ENCODE data around the gene NSF.
"Not testable (repeated sequence)": the region's sequence is repeated elsewhere in the genome, so short reads cannot be mapped to it uniquely, and the experiment has no call there.

The NSF gene

GRCh38 chr17:46758614-46759013 is 168.1 kb downstream of the NSF start:
- Histone ChIP-seq H3K9me3 (ENCODE audit: control insufficient read depth, insufficient read depth, low read length) (no peaks in the 10 kb centered on the region), H3K4me3 (ENCODE audit: low read depth, low read length) (no peak overlapping the region), H3K27me3 (ENCODE audit: control insufficient read depth, insufficient read depth, low read length) (no peaks in the 10 kb centered on the region), H3K9ac (ENCODE audit: low read depth, low read length) (no peak overlapping the region), H3K36me3 (ENCODE audit: control insufficient read depth, insufficient read depth, low read length) (peaks cover 20% of the 10 kb centered on the region), H3K4me1 (ENCODE audit: control insufficient read depth, insufficient read depth, low read length) (no peaks in the 10 kb centered on the region), H3K27ac (ENCODE audit: low read depth, low read length) (no peak overlapping the region)

GRCh38 chr17:46759141-46759540 is 168.7 kb downstream of the NSF start:
- H3K36me3 ChIP-seq (ENCODE audit: control insufficient read depth, insufficient read depth, low read length): peaks cover 20% of the 10 kb centered on the region
- no peak overlapping the region for H3K27ac ChIP-seq (ENCODE audit: low read depth, low read length)
- H3K9me3 ChIP-seq (ENCODE audit: control insufficient read depth, insufficient read depth, low read length): no peaks in the 10 kb centered on the region
- no peak overlapping the region for H3K9ac ChIP-seq (ENCODE audit: low read depth, low read length)
- H3K4me1 ChIP-seq (ENCODE audit: control insufficient read depth, insufficient read depth, low read length): no peaks in the 10 kb centered on the region
- H3K27me3 ChIP-seq (ENCODE audit: control insufficient read depth, insufficient read depth, low read length): no peaks in the 10 kb centered on the region
- H3K4me3 ChIP-seq (ENCODE audit: low read depth, low read length): no peak overlapping the region

GRCh38 chr17:46763416-46763815 is 172.9 kb downstream of the NSF start:
- no peak overlapping the region for H3K27ac ChIP-seq (ENCODE audit: low read depth, low read length)
- no peaks in the 10 kb centered on the region; the same call in 1 of the 2 replicates for H3K36me3 ChIP-seq (ENCODE audit: control insufficient read depth, insufficient read depth, low read length)

GRCh38 chr17:46764000-46764708 is 173.7 kb downstream of the NSF start:
- Histone ChIP-seq H3K4me3 (ENCODE audit: low read depth, low read length) (no peak overlapping the region), H3K9ac (ENCODE audit: low read depth, low read length) (no peak overlapping the region), H3K27me3 (ENCODE audit: control insufficient read depth, insufficient read depth, low read length) (peaks cover 10% of the 10 kb centered on the region), H3K27ac (ENCODE audit: low read depth, low read length) (no peak overlapping the region), H3K36me3 (ENCODE audit: control insufficient read depth, insufficient read depth, low read length) (no peaks in the 10 kb centered on the region; the same call in 1 of the 2 replicates), H3K9me3 (ENCODE audit: control insufficient read depth, insufficient read depth, low read length) (no peaks in the 10 kb centered on the region), H3K4me1 (ENCODE audit: control insufficient read depth, insufficient read depth, low read length) (no peaks in the 10 kb centered on the region; the same call in 1 of the 2 replicates)

More at GRCh38 chr17:46763416-46763815, 172.9 kb downstream of the NSF start:
- Histone ChIP-seq H3K4me1 (ENCODE audit: control insufficient read depth, insufficient read depth, low read length) (no peaks in the 10 kb centered on the region; the same call in 1 of the 2 replicates), H3K4me3 (ENCODE audit: low read depth, low read length) (no peak overlapping the region), H3K9me3 (ENCODE audit: control insufficient read depth, insufficient read depth, low read length) (no peaks in the 10 kb centered on the region), H3K9ac (ENCODE audit: low read depth, low read length) (no peak overlapping the region), H3K27me3 (ENCODE audit: control insufficient read depth, insufficient read depth, low read length) (peaks cover 4% of the 10 kb centered on the region)

GRCh38 chr17:46764709-46765401 is 174.4 kb downstream of the NSF start:
- H3K9me3 ChIP-seq (ENCODE audit: control insufficient read depth, insufficient read depth, low read length): no peaks in the 10 kb centered on the region
- H3K36me3 ChIP-seq (ENCODE audit: control insufficient read depth, insufficient read depth, low read length): no peaks in the 10 kb centered on the region; the same call in 1 of the 2 replicates
- H3K9ac ChIP-seq (ENCODE audit: low read depth, low read length): no peak overlapping the region
- H3K27me3 ChIP-seq (ENCODE audit: control insufficient read depth, insufficient read depth, low read length): peaks cover 17% of the 10 kb centered on the region
- H3K27ac ChIP-seq (ENCODE audit: low read depth, low read length): no peak overlapping the region
- H3K4me3 ChIP-seq (ENCODE audit: low read depth, low read length): no peak overlapping the region
- H3K4me1 ChIP-seq (ENCODE audit: control insufficient read depth, insufficient read depth, low read length): no peaks in the 10 kb centered on the region; the same call in 1 of the 2 replicates

- H3K4me3 ChIP-seq (ENCODE audit: low read depth, low read length): no peak overlapping the region
- peaks cover 23% of the 10 kb centered on the region for H3K27me3 ChIP-seq (ENCODE audit: control insufficient read depth, insufficient read depth, low read length)
- no peak overlapping the region for H3K9ac ChIP-seq (ENCODE audit: low read depth, low read length)
- no peaks in the 10 kb centered on the region; the same call in 1 of the 2 replicates for H3K36me3 ChIP-seq (ENCODE audit: control insufficient read depth, insufficient read depth, low read length)
- H3K4me1 ChIP-seq (ENCODE audit: control insufficient read depth, insufficient read depth, low read length): peaks cover 4% of the 10 kb centered on the region
- no peak overlapping the region for H3K27ac ChIP-seq (ENCODE audit: low read depth, low read length)
- H3K9me3 ChIP-seq (ENCODE audit: control insufficient read depth, insufficient read depth, low read length): no peaks in the 10 kb centered on the region
Measured at GRCh38 chr17:46765453-46765852, 175.0 kb downstream of the NSF start.

- Histone ChIP-seq H3K27ac (ENCODE audit: low read depth, low read length) (no peak overlapping the region), H3K9ac (ENCODE audit: low read depth, low read length) (no peak overlapping the region), H3K4me3 (ENCODE audit: low read depth, low read length) (no peak overlapping the region), H3K9me3 (ENCODE audit: control insufficient read depth, insufficient read depth, low read length) (no peaks in the 10 kb centered on the region), H3K27me3 (ENCODE audit: control insufficient read depth, insufficient read depth, low read length) (peaks cover 27% of the 10 kb centered on the region), H3K4me1 (ENCODE audit: control insufficient read depth, insufficient read depth, low read length) (peaks cover 7% of the 10 kb centered on the region), H3K36me3 (ENCODE audit: control insufficient read depth, insufficient read depth, low read length) (no peaks in the 10 kb centered on the region; the same call in 1 of the 2 replicates)
Measured at GRCh38 chr17:46766493-46767491, 176.3 kb downstream of the NSF start.

GRCh38 chr17:46768540-46768870 is 178.0 kb downstream of the NSF start:
- Histone ChIP-seq H3K4me1 (ENCODE audit: control insufficient read depth, insufficient read depth, low read length) (peaks cover 14% of the 10 kb centered on the region), H3K9ac (ENCODE audit: low read depth, low read length) (no peak overlapping the region), H3K27me3 (ENCODE audit: control insufficient read depth, insufficient read depth, low read length) (peaks cover 35% of the 10 kb centered on the region)

GRCh38 chr17:46768896-46769295 is 178.4 kb downstream of the NSF start:
- H3K9ac ChIP-seq (ENCODE audit: low read depth, low read length): not testable (repeated sequence)
- H3K4me1 ChIP-seq (ENCODE audit: control insufficient read depth, insufficient read depth, low read length): peaks cover 18% of the 10 kb centered on the region

More at GRCh38 chr17:46768540-46768870, 178.0 kb downstream of the NSF start:
- Histone ChIP-seq H3K27ac (ENCODE audit: low read depth, low read length) (no peak overlapping the region), H3K9me3 (ENCODE audit: control insufficient read depth, insufficient read depth, low read length) (no peaks in the 10 kb centered on the region), H3K4me3 (ENCODE audit: low read depth, low read length) (no peak overlapping the region), H3K36me3 (ENCODE audit: control insufficient read depth, insufficient read depth, low read length) (no peaks in the 10 kb centered on the region; the same call in 1 of the 2 replicates)

GRCh38 chr17:46769531-46770438 is 179.3 kb downstream of the NSF start:
- Histone ChIP-seq H3K9ac (ENCODE audit: low read depth, low read length) (no peak overlapping the region), H3K27me3 (ENCODE audit: control insufficient read depth, insufficient read depth, low read length) (peaks cover 48% of the 10 kb centered on the region), H3K36me3 (ENCODE audit: control insufficient read depth, insufficient read depth, low read length) (no peaks in the 10 kb centered on the region; the same call in 1 of the 2 replicates), H3K27ac (ENCODE audit: low read depth, low read length) (no peak overlapping the region), H3K4me3 (ENCODE audit: low read depth, low read length) (no peak overlapping the region), H3K9me3 (ENCODE audit: control insufficient read depth, insufficient read depth, low read length) (no peaks in the 10 kb centered on the region), H3K4me1 (ENCODE audit: control insufficient read depth, insufficient read depth, low read length) (peaks cover 24% of the 10 kb centered on the region)

More at GRCh38 chr17:46768896-46769295, 178.4 kb downstream of the NSF start:
- H3K4me3 ChIP-seq (ENCODE audit: low read depth, low read length); H3K36me3 ChIP-seq (ENCODE audit: control insufficient read depth, insufficient read depth, low read length); H3K27ac ChIP-seq (ENCODE audit: low read depth, low read length); H3K9me3 ChIP-seq (ENCODE audit: control insufficient read depth, insufficient read depth, low read length): not testable (repeated sequence)
- peaks cover 39% of the 10 kb centered on the region for H3K27me3 ChIP-seq (ENCODE audit: control insufficient read depth, insufficient read depth, low read length)

Measured in HUES48 (cell line).